HG03521 (cell line): Measurements from ENCODE around the gene PLA2G2F.
"Not testable (repeated sequence)": the region's sequence is repeated elsewhere in the genome, so short reads cannot be mapped to it uniquely, and the experiment has no call there.

Experiments
- ATAC-seq: cut with Tn5 transposase; IDR thresholded peaks from one replicate; pipeline ENCODE4 v1.9.1; 2021; ENCODE audit warnings: mild to moderate bottlenecking, moderate library complexity; ENCODE audit not compliant: unreplicated experiment

PLA2G2F gene

DNA sequence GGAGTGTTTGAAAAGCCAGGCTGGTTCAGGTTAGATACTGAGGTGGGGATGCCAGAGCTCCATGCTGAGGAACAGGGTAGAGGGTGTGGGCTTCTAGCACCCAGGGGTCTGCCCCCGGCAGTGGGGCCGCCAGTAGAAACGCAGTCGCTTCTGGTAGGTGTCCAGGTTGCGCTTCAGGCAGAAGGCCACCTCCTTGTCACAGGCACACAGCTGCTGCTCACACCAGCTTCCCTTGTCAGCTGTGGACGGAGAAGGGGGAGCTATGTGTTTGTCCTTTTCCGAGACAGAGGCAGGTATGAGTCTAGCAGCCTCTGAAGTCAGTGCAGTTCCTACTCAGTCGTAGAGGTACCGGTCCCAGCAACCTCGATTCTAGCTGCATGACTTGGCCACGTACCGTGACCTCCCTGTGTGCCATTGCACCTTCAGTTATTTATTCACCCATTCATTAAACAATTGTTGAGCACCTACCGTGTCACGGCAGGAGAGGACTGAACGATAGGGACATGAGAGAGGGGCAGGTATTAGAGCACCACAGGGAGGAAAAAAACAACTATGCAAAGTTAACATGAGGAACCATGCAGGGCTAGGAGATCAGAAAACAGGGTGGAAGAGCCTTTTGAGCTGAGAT, 25.0 kb upstream of the PLA2G2F start:
- ATAC-seq: no peak

DNA sequence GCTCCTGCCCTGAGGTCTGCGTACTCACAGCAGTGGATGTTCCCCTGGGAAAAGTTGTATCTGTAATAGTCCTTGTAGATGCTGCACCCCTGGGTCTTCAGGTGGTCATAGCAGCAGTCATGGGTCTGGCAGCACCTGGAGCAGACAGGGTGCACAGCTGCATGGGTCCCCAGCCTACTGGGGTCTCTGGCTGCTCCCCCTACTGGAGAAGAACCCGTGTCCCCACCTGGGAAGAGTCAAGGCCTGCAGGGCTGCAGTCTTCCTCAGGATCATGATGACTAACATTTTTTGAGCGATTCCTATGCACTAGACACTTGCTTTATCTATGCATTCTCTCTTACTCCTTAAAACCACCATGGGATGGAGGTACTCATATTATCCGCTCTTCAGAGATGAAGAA, 23.6 kb upstream of the PLA2G2F start:
- ATAC-seq: no peak

DNA sequence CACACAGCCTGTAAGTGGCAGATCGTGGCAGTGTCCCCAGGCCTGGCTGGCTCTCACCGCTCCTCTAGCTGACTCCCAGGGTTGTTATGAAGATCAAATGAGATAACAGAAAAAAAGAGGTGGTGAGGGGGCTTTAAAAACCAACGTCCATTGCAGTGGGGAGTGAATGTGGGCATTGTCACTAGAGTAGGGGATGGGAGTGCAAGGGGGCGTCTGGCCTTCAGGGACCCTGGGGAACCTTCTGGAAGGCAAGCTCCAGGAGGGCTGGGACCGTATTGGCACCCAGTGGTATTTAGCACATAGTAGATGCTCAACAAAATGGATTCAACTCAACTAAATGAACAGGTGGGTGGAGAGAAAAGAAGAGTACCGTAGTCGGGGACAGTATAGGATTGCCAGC, 23.2 kb upstream of the PLA2G2F start:
- ATAC-seq: no peak

DNA sequence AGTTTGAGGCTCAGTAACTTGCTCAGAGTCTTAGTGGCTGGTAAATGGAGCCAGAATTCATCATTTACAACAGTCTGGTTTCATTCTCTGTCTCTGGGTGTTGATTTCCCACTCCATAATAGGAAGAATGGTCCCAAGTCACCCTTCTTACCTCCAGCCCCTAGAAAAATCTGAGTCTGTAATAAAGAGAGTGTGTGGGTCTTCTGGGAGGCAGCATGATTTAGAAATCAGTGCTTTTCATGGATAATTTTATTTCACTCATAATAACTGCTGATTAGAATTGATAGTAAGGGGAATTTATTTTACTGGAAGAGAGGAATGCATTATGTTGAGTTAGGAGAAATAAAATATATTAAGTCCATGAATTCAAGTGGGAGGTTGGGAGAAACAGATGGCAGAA, 21.9 kb upstream of the PLA2G2F start:
- ATAC-seq: no peak

DNA sequence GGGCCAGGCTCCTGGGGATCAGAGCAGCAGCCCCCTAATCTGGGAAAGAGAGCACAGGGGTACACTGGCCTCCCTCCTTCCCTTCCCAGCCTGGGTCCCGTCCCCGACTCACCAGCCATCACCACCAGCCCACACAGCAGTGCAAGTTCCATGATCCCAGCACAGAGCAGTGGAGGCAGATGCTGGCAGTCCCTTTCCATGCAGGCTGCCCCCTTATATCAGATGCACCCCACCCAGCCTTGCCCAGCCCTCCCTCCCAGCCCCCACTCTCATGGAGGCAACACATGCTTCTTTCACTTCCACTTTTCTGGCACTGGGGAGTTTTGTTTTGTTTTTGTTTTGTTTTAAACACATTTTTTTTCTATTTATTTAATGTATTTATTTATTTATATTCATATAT, 19.8 kb upstream of the PLA2G2F start, which contains the start of gene PLA2G2D:
Gene PLA2G2D, minus strand, starts transcription at position 190 of the 400 bp plus-strand sequence. Its CDS starts 38 bp downstream, at position 152.
- ATAC-seq: no peak

DNA sequence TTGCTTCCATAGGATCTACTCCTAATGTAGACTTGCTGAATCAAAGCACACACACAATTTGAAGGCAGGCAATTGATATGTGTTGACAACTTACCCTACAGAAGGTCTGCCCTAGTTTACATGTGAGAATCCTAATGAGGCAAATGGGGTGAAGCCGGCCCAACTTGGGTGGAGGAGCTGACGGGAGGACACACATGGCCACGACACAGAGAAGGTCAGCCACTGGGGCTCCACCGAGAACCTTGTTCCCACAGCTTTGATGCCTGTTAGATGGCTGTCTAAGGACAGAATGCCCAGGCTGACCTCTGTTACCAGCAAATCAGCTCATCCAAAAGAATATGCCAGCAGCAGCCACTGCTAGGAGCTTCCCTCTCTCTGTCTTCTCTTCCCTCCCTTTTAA, 18.3 kb upstream of the PLA2G2F start:
- ATAC-seq: no peak

DNA sequence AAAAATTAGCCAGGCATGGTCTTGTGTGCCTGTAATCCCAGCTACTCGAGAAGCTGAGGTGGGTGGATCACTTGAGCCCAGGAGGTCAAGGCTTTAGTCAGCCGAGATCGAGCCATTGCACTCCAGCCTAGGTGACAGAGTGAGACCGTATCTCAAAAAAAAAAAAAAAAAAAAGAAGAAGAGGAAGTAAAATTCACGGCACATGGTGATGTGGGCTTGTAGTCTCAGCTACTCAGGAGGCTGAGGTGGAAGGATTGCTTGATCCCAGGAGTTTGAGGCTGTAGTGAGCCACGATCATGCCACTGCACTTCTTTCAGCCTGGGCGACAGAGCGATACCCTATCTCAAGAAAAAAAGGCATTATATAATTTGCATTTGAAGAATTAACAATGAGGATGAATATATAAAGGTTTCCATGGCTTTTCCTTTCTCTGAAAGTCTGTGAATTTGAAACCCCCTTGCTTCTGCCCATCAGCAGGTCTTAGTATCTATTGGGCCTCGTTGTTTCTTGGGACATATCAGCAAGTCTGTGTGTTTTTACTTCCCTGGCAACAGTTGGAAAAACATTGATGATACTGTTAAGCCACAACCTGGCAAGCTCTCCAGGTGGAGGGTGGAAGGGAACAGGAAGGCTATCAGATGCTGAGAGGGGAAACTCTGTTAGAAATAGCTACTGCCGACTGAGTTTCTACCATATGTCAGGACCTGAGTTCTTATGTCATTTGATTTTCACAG, 15.2 kb upstream of the PLA2G2F start:
- ATAC-seq: no peak

DNA sequence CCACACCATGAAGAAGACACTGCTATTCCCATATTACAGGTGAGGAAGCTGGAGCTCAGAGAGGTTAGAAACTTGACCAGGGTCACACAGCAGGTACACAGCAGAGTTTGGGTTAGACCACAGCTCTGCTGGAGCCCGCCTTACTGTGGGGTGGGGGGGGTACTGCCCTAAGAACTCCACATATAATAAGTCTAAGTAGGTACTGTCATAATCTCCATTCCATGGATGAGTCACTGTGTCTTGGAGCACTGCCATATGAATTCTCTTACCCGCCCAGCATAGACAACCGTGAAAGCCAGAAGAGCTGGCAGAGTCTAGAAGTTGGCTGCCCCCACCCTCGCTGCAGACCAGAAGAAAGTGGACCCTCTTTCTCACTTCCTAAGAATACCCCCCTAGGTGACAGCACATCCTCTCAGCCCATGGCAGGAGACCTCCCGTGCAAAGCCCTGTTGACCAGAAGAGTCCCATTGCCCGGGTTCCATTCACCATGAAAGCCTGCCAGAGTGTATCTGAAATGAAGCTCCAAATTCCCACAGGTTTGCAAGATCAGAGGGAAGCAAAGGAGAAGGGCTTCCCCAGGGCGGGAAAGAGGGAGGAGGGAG, 14.6 kb upstream of the PLA2G2F start:
- ATAC-seq: no peak

DNA sequence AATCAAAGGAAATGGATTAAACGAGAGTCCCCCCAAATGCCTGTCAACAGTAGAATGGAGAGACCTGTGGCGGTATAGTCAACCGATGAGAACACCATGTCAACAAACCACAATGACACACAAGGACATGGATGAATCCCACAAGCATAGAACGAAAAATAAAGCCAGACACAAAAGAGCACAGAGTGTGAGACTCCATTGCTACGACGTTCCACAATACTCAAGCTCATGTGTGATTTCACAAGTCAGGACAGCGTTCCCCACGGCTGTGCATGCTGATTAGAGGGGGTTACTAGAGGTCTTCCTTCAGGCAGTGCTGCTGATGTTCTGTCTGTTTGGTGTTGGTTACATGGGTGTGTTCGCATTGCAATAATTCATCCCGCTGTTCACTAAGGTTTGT, 14.0 kb upstream of the PLA2G2F start:
- ATAC-seq: no peak

DNA sequence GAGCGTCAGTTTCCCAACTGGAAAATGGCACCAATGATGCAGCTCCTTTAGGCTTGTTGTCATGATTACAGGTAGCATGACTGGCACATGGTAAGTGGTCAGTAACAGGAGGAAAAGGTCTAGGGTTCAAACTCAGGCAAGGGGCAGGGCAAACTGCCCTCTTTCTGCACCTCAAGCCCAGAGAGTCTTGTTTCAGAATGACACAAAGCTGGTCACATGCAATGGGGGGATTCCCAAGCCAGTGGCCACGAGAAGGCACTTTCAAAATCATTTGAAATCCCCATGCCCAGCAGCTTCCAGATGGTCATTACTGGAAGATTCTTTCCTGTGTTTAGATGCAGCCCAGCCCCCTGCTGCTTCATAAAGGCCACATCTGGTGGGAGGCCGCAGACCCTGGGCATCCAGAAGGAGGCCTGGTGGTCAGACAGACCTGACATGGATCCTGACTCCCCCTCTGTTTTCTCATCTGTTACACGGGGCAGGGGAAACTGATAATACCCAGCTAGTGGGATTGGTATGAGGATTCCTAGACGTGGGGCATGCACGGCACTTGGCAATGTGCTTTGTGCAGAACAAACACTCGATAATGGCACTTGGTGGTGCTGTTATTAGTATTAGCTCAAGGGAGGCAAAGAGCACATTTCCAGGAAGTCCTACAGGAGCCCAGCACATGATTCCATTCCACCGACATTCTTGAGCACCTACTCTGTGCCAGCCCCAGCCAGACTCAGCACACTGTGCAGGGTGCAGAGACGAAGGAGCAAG, 12.9 kb upstream of the PLA2G2F start:
- ATAC-seq: no peak

DNA sequence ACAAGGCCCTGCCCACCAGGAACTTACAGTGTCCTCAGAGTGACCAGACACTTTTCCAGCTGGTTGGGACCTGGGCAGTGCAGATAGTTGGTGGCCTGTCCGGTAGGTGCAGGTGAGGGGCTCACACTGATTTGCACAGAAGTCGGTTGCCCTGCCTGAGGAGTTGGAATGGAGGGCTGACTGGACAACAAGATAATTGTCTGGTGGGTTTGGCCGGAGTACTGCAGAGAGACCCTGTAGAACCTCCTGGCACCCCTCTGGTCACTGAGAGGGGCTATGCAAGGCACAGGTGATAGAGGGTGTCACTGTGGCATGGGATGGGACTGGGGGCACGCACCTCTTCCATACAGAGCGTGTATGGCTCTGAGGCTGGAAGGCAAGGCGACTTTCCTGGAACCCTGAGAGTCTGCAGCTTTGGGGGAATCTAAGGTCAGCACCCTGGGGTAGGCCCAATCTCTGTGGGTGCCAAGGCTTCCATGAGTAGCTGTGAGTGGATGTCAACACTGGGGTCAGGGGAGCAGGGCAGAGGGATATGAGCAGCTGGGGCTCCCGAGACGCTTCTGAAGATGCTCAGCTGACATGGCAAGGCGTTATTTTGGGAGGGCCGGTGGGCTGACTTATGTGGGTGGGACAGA, 12.2 kb upstream of the PLA2G2F start:
- no peak for ATAC-seq

DNA sequence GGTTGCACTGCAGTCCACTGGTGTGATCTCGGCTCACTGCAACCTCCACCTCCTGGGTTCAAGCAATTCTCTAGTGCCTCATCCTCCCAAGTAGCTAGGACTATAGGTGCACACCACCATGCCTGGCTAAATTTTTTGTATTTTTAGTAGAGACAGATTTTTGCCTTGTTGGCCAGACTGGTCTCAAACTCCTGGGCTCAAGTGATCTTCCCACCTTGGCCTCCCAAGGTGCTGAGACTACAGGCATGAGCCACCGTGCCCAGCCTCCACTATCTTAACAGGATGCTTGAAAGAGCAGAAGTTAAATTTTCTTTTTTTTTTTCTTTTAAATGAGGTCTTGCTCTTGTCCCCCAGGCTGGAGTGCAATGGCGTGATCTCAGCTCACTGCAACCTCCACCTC, 8.6 kb upstream of the PLA2G2F start:
- ATAC-seq: not testable (repeated sequence)

DNA sequence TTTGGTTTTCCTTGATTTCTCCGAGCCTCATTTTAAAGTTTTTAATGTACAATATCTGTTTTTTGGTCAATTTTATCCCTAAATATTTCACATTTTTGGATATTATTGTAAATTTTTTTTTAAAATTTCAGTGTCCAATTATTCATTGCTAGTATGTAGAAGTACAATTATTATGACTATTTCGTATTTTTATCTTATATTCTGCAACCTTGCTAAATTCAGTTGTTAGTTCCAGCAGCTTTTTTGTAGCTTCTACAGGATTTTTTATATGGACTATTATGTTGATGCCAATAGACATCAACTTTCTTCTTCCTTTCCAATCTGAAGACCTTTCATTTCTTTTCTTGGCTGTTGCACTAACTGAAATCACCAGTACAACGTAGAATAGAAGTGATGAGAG, 4.1 kb upstream of the PLA2G2F start:
- ATAC-seq: no peak

DNA sequence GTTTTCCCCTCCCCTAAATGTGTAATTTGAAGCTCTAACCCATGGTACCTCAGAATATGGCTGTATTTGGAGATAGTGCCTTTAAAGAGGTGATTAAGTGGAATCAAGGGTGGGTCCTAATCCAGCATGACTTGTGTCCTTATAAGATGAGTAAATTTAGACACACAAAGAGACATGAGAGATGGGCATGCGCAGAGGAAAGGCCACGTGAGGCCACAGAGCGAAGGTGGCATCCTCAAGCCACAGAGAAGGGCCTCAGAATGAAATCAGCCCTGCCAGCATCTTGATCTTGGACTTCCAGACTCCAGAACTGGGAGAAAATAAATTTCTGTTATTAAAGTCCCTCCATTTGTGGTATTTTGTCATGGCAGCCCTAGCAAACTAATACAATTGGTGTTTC, 2.9 kb upstream of the PLA2G2F start:
- ATAC-seq: no peak

DNA sequence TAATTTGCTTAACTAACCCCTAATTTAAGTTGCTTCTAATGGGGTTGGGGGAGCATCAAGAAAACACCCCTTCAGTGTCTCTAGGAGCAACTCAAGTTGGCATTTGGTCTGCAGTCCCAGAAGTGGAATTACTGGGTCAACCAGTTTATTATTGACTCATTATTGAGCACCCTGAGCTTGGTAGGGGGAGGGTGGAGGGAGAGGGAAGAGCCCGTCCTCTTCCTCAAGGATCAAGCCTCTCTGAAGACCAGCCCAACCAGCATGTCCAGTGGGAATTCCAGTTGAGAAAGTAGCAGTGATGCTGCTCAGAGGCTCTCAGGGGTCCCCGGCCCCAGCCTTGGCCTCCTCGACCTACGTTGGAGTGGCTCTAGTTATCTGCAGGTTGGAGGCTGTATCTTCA, 2.1 kb upstream of the PLA2G2F start:
- ATAC-seq: no peak

DNA sequence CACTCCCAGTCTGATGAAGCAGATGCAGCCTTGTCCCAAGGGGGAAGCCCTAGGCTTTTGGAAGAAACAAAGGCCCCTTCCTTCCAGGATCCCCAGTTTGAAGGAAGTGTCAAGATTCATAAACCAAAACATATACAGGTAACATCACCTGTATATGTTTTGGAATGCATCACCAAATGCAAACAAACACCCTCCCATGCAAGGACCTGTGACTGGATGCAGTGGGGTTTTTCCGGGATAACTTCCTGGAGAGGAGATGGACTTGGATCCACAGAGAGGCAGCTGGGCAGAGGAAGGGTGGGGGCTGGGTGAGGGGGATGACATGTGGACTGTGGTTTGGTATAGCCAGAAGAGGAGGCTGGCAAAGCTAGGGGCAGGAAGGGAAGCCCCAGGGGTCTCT, 1.5 kb upstream of the PLA2G2F start:
- ATAC-seq: no peak

DNA sequence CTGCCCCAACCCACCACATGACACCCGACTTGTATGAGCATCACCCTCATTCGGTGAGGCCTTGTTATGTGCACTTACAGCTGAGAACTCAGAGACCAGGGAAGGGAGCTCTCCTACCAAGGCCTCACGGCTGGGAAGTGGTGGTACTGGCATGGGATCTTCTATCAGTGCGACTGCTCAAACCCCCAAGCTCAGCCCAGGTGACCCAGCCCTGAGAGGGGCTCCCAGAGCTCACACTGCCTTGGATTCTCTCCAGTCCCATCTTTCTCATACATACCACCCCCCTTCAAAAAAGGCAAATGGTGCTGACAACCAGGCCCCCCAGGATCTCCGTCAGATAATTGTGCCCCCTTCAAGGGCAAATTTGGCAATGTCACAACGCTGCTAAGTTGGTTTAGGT, 777 bp upstream of the PLA2G2F start:
- ATAC-seq: no peak

DNA sequence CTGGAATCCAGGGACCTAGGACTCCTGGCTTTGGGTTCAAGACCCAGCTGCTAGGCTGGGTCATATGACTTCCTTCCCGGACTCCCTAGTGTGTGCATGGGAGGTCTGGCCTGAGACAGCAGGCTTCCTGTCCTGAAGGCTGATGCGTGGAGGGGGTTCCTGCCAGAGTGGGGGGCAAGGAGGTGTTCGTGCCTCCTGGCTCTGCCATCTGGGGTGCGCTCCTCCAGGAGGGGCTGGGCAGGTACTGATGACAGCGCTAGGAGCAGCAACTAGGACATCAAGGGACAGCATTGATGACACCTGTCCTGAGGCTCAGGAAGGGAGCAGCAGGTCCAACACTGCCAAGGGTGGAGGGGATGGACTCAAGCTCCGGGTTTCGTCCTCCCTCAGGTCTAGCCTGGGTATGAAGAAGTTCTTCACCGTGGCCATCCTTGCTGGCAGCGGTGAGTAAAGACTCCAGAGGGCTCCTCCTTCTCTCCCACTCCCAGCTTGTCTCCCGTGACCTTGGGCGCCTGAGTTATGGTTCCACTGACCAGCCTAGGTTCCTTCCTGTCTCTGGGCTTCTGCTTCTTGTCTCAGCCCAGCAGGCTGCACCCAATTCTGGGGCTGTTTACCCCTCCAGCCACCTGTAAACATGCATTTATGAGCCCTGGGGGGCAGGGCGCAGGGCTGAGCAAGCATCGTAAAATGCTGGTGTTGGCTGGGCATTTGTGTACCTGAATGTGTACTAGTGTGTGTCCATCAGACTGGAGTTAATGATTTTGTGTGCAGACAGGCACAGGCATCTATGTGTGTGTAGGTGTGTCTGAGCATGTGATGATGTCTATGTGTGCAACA, 871 bp downstream of the PLA2G2F start:
- no peak for ATAC-seq

DNA sequence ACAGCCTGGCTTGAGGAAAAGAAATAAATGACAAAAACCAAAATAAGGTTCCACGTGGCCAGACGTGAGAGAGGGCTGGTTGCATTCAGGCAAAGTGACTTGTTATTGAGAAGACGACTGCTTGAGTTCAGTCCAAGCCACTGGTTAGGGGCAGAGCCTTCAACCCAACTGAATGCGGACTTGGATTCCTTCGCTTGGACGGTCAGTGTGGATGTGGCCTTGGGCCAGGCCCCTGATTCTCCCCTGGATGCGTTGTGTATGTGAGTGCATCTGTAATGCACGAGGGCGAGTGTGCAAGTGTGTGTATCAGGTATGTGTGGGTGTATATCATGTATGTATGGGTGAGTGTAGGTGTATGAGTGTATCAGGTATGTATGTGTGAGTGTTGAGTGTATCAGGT, 1.9 kb downstream of the PLA2G2F start:
- no peak for ATAC-seq

DNA sequence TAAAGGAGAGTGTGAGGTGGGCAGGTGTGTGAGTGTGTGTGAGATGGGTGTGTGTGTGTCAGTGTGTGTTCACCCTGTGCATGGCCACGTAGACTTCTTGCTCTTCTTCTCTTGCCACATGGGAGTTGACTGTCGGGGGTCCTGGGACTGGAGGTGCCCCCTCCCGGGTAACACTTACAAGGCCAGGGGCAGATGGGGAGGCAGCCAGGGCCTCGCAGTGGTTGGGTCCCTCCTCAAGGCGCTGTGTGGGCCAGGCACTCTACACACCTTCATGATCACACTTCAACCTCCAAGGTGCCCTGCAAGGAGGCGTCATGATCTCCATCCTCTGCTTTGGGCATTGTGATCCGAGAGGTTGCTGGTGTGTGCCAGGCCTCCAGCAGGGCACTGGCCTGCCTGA, 2.3 kb downstream of the PLA2G2F start:
- no peak for ATAC-seq
